Stimulated activated CD4-positive, alpha-beta T cell treated with anti-CD3 and anti-CD28 coated beads, Interleukin-1b, Interleukin-23, amount 100 ng/mL, for 1 hour (primary cell): ENCODE measurements around the gene STXBP3.
"Not testable (repeated sequence)": the region's sequence is repeated elsewhere in the genome, so short reads cannot be mapped to it uniquely, and the experiment has no call there.

Source experiments
- DNase-seq, 2 donors: peaks; one replicate each; pipeline ENCODE4 v3.0.0-alpha.2; 2020; ENCODE audit warnings: low read depth in 2 of 2

The STXBP3 gene

GRCh38 chr1:108728327-108728923 lies 18.0 kb upstream of the STXBP3 start:
- no peak for DNase-seq

DNA sequence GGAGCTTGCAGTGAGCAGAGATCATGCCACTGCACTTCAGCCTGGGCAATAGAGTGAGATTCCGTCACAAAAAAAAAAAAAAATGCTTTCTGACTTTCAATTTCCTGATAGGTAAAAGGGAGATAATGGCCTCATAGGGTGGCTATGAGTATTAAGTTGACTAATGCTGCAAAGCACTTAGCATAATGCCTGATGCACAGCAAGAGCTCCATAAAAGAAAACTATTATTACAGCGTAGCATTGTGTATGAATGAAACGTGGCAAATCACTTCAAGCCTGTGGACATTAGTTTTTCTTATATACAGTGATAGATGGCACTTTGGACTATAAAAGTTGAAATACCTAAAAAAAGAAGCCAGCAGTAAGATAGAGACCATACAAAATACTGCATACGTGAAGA lies 17.0 kb upstream of the STXBP3 start:
- no peak for DNase-seq

GRCh38 chr1:108732398-108732797 lies 14.1 kb upstream of the STXBP3 start:
- DNase-seq, result no peak

DNA sequence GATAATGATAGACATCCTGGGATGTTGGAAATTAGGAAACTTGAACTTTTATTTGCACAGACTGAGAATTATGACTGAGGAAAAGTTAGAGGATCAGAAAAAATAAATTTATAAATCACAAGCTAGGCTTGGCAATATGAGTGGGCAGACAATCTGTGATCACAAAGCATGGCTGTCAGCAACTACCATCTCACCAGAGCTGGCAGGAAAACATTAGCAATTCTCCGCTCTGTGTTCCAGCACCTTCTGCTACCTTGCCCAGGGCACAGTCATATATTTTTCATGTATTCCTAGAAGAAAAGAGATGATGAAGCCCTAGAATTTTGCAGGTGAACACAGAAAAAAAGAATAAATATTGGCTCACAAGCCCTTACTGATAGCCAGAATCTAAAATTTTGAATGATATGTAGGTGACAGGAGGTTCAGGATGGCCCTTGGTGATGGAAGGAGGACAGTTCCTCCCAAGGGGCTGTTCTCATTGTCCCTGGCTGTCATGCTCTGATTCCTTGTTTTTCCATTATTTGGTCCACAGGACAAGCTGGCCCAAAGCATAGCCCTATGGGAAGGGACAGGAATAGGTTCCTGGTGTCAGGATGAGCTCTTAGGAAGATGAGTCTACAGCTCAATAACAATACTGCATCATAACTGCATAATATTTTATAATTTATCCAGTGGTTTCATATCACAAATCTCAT lies 12.2 kb upstream of the STXBP3 start:
- no peak for DNase-seq

DNA sequence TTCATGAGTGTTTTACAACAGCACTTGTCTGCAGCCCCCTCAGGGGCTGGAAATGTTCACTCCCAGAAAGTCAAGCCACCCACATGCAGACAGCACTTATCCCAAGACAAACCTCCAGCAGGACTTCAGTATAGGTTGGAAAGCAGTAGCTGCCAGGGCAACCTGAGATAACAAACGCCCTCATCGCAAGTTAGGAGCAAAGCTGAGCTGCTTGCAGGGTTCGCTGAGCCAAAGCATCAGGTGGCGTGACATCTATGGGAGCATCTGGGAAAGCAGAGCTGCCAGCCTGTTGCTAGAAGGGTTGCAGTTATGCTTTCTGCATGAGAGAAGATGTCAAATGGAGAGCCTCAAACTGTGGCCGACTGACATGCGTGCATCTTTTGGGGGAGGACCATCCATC lies 4.2 kb upstream of the STXBP3 start:
- no peak for DNase-seq

DNA sequence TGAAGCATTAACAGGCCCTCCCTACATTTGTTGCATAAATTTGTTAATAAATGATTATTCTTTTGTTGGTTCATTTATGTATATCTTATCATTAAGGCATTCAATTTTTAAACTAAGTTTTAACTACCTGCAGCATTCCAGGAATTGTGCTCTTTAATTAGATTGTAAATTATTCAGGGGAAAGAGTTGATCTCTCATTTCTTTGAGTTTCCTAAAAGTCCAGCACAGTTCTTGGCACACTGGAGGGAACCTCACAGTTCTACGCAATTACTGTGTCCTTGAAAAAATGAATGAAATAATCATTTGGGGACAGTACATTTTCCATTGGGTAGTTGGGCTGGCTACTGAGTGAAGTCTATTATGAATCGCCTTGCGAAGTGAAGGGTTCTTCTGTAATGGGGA lies 493 bp upstream of the STXBP3 start:
- DNase-seq, result no peak

DNA sequence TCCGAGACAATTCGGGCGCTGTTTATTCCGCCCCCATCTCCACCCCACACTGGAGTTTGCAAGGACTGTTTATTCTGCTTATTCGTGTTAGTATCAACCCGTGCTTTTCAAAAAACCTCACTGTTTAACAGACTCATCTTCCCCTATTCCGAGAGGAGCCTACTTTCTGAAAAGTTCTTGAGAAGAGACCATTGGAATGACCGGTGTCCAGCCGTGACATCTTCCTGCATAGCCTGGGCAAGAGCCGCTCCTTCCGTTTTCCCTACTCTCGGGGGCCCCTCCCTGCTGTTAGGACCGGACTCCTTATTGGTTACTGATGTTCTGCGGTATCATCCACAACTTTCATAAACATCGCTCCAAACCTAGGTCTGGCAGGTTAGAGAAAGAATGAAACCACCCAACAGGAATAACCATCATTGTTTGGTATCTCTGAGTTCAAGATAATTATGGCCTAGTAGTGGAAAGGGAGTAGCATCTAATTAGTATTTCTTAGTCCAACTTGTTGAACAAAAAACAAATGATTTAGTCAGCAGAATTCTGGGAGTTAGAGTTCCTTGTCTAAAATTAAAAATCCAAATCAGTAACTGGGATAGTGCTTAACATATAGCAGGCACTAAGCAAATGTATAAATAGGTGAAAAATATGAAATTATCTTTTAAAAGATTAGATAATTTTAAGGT lies 837 bp downstream of the STXBP3 start:
- DNase-seq, result no peak

DNA sequence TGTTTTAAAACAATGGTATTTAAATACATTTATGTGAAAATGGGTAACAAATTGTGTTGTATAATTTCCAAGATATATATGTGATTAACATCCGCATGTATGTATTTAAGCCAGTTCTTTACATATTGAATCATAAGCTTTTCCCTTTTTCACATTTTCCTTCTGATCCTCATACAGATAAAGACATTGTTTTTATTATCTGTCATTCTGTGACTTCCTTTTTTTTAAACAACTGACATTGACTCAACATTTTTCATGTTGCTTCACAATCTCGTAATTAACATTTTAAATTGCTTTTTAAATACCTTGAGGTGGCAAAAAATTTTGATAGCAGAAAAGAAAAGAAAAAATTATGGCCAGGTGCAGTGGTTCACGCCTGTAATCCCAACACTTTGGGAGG lies 1.4 kb downstream of the STXBP3 start:
- no peak for DNase-seq

- no peak for DNase-seq
Measured at GRCh38 chr1:108749081-108749480, 2.6 kb downstream of the STXBP3 start.

DNA sequence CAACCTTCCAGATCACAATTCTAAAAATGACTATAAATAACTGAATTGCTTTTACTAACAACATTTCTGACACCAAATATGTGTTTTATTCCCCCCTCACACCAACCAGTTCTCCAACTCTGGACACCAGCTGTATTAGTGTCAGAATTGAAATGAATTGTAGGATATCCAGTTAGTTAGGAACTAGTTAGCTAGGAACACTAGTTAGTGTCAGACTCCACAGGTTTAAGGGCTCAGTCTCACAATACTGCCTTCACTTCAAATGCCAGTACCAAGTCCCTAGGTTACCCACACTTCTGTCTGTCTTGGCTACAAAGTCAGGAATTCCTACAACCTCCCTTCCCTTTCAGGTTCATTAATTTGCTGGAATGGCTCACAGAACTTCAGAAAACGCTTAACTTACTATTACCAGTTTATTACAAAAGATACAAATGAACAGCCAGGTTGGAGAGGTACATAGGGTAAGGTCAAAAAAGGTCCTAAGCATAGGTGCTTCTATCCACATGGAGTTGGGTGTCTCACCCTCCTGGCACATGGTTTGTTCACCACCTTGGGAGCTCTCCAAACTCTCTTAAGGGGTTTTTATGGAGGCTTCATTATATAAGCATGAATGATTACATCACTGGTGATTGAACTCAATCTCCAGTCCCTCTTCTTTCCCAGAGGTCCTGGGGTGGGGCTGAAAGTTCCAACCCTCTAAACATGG lies 4.2 kb downstream of the STXBP3 start:
- no peak for DNase-seq

DNA sequence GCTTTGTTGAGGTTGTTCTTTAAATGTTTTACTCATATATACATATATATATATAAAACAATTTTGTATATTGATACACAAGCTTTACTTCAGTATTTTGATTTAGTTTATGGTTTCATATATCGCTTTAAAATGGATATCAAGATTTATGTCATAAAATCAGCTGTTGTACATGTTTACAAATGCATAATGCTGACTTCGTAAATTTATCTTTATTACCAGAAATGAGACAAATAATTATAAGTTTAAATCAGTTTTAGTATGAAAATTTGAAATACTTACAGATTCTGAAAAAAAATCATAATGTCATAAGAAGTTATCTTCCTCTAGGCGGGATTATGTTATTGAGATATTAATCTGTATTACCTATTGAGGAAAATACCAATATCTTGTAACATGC lies 6.9 kb downstream of the STXBP3 start:
- DNase-seq, result no peak

- no peak for DNase-seq
Measured at GRCh38 chr1:108758796-108759195, 12.3 kb downstream of the STXBP3 start.

- no peak for DNase-seq
Measured at GRCh38 chr1:108767115-108767514, 20.6 kb downstream of the STXBP3 start.

- DNase-seq, result no peak
Measured at GRCh38 chr1:108767708-108768107, 21.2 kb downstream of the STXBP3 start.

DNA sequence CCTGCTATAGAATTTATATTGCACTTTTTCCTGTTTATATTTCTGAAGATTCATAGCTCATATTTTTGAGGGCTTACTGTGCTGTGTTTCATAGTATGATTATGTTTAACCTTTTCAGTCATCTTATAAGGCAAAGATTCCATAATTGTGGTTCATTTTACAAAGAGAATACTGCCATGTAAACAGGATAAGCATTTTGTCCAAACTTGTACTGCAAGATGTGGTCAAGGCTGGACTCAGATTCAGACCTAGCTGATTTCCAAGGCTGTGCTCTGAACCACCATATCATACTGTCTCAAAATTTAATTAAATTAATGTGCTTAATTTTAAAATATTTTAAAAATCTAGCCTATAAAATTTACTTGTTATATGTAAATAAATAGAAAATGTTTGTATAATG lies 31.4 kb downstream of the STXBP3 start:
- DNase-seq, result no peak

GRCh38 chr1:108779455-108779854 lies 33.0 kb downstream of the STXBP3 start:
- no peak for DNase-seq

GRCh38 chr1:108780937-108781574 lies 34.6 kb downstream of the STXBP3 start:
- DNase-seq, result no peak

GRCh38 chr1:108781575-108781944 lies 35.1 kb downstream of the STXBP3 start:
- not testable (repeated sequence) for DNase-seq

DNA sequence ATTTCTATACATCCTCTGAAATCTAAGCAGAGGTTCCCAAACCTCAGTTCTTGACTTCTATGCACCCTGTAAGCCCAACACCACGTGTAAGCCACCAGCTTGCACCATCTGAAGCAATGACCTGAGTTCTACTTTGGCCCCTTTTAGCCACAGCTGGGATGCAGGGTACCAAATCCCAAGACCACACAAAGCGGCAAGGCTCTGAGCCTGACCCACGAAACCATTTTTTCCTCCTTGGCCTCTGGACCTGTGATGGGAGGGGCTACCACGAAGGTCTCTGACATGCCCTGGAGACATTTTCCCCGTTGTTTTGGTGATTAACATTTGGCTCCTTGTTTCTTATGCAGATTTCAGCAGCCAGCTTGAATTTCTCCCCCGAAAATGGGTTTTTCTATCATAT lies 38.8 kb downstream of the STXBP3 start:
- no peak for DNase-seq

DNA sequence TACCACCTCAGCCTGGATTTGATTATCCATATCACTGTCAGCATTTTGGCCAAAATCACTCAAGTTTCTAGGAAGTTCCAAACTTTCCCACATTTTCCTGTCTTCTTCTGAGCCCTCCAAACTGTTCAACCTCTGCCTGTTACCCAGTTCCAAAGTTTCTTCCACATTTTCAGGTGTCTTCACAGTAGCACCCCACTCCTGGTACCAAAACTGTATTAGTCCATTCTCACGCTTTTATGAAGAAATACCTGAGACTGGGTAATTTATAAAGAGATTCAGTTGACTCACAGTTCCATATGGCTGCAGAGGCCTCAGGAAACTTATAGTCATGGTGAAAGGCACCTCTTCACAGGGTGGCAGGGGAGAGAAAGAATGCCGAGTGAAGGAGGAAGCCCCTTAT lies 39.4 kb downstream of the STXBP3 start:
- DNase-seq, result no peak

DNA sequence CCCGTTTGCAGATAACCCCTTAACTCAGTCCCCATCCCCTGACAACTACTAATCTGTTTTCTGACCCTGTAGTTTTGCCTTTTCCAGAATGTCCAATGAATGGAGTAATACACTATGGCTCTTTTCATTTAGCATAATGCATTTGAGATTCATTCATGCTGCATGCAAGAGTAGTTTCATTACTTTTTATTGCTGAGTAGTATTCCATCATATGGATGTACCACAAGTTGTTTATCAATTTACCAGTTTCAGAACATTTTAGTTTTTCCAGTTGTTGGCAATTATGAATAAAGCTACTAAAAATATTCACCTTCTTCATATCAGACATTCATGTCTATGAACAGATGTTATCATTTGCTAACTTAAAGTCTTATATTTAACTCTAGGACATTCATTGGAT lies 45.3 kb downstream of the STXBP3 start:
- DNase-seq, result no peak

- DNase-seq, result no peak
Measured at GRCh38 chr1:108792420-108792819, 45.9 kb downstream of the STXBP3 start.
